HG03280 (cell line): ENCODE data around the gene CCDC92.

Experiments used
- ATAC-seq: cut with Tn5 transposase; IDR thresholded peaks from one replicate; pipeline ENCODE4 v1.9.1; 2021; ENCODE audit warnings: mild to moderate bottlenecking, moderate library complexity; ENCODE audit not compliant: unreplicated experiment

The CCDC92 gene

GRCh38 chr12:123891516-123892179 lies 81.0 kb downstream of the CCDC92 start:
- no peak for ATAC-seq

GRCh38 chr12:123891011-123891410 lies 81.6 kb downstream of the CCDC92 start:
- ATAC-seq: no peak

GRCh38 chr12:123890536-123890902 lies 82.1 kb downstream of the CCDC92 start:
- no peak for ATAC-seq

GRCh38 chr12:123889848-123890535 lies 82.6 kb downstream of the CCDC92 start:
- no peak for ATAC-seq

GRCh38 chr12:123888989-123889388 lies 83.6 kb downstream of the CCDC92 start:
- no peak for ATAC-seq

GRCh38 chr12:123886931-123887582 lies 85.6 kb downstream of the CCDC92 start:
- ATAC-seq: no peak

- ATAC-seq: no peak
Measured at GRCh38 chr12:123886258-123886657, 86.4 kb downstream of the CCDC92 start.
